Hematopoietic multipotent progenitor cell treated with erythropoietin and hydrocortisone succinate and interleukin-3 and kit ligand, for 17 days (in vitro differentiated cells): ENCODE data around the gene ZNF513.
"Not testable (repeated sequence)": the region's sequence is repeated elsewhere in the genome, so short reads cannot be mapped to it uniquely, and the experiment has no call there.

ENCODE experiments used
- DNase-seq: peaks from one replicate; pipeline ENCODE4 v3.0.0-alpha.2; 2015; ENCODE audit warnings: low spot score

ZNF513 gene

DNA sequence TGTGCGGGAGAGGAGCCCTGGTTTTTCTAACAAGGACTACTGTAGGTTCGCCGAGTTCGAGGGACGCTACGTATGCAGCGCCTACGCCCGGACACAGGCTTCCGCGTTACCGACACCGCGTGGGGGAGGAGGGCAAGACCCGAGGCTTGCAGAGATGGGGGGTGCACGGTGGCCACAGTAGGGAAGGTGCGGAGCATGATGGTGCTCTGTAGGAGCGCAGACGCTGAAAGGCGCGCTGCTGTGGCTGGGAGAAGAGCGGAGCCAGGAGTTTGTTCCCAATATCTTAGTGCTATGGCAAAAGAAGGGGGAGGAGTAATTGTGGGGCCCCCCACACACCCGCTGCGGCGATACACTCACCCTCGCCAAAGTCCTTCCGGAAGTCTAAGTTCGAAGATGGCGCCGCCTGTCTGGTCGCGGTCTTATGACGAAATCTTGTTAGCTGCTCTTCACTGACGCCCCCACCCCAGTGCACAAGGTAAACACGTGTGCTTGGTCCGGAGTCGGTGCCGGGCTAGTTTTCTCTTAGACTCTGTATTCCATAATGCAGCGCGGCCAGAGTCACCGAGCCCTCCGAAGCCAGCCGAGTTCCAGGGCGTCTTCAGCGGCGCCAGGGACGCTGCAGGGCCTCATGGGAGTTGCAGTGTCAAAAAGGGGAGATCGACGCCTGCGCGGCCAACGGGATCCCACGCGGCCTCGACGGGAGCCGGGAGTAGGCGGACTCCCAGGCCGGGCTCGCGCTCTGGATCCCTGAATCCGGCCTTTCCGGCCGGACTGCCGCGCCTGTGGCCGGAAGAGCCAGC, 24.0 kb downstream of the ZNF513 start, which contains the start of gene GTF3C2:
TSS of gene GTF3C2 (minus strand) at position 383 of the 800 bp plus-strand sequence. CDS start 13,210 bp downstream, outside the sequence.
- DNase-seq: peak; percentile 95

DNA sequence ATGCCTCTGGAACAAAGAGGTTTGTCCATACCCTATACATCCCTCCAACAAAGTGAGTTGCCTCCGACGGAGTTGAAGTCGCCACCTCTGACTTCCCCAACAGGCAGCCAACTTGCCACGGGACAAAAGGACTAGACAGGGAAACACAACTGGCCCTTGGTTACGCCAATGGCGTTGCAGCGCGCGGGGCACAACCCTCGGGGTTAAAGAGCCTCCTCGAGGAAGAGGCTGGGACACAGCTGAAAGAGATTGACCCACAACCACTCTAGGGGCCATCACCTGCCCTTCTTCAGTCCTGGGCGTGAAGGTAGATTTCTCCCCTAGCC, 24.5 kb downstream of the ZNF513 start:
- DNase-seq: no peak

DNA sequence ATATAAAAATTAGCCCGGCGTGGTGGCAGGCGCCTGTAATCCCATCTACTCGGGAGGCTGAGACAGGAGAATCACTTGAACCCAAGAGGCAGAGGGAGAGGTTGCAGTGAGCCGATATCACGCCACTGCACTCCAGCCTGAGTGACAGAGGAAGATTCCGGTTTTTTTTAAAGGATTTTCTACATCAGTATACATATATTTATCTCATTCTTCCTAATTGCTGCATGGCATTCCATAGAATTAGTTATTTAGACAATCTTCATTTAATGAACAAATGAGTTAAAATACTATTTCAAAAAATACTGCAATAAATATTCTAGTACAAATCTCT, 26.0 kb downstream of the ZNF513 start:
- DNase-seq: no peak

DNA sequence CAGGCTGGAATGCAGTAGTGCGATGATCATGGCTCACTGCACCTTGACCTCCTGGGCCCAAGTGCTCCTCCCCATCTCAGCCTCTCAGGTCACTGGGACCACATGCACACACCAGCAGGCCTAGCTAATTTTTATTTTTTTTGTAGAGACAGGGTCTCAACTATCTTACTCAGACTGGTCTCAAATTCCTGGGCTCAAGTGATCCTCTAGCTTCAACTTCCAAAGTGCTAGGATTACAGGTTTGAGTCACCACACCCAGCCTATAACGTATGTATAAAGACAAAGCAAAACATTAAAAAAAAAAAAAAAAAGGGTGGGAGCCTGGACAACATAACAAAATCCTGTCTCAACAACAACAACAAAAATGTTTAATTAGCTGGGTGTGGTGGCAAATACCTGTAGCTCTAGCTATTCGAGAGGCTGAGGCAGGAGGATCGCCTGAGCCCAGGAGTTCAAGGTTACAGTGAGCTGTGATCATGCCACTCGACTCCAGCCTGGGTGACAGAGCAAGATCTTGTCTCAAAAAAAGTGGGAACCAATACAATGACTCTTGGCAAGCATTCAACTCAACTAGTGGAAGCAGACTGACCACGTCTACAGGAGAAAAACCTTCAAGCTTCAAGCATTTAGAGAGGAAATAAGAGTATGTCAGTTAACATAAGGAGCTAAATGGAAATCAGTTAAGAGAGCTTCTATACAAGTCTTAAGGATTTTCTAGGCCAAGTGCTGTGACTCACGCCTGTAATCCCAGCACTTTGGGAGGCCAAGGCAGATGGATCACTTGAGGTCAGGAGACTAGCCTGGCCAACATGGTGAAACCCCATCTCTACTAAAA, 26.6 kb downstream of the ZNF513 start:
- no peak for DNase-seq

DNA sequence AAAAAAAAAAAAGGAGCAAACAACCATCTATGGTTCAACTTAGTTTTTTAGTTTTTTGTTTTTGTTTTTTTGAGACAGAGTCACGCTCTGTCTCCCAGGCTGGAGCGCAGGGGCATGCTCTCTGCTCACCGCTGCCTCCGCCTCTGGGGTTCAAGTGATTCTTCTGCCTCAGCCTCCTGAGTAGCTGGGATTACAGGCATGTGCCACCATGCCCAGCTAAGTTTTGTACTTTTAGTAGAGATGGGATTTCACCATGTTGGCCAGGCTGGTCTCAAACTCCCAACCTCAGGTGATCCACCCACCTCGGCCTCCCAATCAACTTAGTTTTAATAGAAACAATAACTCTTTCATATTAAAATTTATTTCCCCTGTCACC, 27.2 kb downstream of the ZNF513 start:
- DNase-seq: not testable (repeated sequence)

DNA sequence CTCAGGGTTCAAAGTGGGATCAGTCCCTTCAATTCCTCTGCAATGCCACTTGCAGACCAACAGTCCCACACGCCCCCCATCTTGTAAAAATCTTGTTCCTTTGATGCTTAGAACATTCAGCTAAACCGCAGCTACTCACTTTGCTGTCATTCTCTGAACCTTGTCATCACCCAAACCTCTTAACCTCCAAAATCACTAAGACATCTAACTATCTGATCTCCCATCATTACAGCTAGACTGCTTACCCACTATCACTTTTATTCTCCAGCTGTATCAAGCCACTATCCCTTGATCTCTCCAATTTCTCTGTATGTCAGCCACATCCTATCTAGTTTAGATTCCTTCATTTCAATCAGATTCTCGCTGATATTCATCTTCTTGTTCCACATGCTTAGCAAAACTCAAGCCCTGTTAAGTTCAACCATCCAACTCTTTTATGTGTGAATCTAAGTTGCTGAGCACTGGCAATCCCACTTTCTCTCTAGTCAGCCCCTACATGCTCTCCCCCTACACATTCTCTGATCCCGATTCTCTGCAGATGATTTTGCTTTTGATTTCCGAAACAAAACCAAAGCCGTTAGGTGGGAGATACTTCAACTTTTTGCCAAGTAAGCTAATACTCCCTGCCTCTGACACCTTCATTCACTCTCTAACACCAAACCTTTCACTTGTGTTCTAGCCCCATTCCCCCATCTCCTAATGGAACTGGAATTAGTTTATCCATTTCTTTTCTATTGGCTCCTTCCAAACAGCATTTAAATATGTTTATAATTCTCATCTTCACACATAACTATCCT, 28.5 kb downstream of the ZNF513 start:
- DNase-seq: no peak

DNA sequence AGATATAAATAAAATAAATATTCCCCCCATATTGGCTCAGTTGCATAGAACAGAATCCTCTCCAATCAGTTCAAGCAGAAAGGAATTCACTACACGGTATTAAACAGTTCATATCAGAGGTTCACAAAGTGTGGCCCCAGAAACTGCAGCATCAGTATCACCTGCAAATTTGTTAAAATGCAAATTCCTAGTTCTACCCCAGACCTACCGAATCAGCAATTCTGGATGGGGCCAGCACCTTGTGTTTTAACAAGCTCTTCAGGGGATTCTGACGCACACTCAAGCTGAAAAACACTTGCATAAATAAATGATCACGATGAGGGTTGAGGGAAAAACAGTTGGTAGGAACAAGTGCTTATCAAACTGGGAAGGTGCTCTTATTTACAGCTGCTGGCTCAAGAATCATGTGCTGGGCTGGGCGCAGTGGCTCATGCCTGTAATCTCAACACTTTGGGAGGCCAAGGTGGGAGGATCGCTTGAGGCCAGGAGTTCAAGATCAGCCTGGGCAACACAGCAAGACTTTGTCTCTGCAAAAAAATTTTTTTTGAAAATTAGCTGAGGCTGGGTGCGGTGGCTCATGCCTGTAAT, 30.3 kb downstream of the ZNF513 start:
- DNase-seq: no peak

DNA sequence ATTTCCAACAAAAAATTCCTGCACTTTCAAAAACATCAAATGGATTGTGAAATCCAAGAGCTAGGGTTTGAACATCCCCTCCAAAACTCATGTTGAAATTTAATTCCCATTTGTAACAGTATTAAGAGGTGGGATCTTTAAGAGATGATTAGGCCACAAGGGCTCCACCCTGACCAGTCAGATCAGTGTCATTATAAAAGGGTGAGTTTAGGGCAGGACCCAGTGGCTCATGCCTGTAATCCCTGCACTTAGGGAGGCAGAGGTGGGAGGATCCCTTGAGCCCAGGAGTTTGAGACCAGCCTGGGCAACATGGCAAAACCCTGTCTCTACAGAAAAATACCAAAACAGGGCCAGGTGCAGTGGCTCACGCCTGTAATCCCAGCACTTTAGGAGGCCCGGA, 32.9 kb downstream of the ZNF513 start:
- DNase-seq: no peak

DNA sequence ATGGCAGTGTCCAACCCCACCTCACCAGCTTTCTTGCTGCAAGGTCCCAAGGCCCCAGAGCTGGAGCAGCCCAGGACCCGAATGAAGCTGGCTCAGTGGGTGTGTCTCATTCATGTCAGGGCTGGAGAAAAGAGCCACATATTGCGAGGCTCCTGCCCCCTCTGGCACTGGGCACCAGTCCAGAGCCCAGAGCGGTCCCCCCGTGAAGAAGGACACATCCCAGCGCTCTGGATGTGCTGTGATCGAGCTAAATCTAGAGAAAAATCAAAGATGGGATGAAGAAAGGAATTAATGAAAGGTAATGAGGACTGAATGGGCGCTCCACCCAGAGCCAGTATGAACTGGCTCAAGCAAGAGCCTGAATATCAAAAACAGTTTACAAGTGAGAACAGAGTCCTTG, 44.4 kb downstream of the ZNF513 start:
- DNase-seq: no peak

DNA sequence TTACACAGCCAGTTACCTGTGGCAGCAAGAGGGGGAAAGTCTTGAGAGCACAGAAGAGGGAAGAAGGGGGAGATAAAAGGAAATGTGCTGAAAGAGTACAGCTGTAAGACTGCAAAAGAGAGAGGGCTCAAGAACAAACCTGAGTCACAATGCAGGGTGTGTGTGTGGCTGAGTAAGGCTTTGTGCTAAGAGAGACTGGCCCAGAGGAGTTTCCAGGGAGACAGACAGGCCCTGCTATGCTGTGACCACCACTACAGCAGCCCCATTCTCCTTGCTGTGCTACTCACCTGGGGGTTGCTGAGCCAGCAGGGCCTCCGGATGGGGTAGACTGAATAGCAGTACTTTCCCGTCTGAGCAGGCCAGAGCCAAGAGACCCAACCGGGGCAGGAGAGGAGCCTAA, 45.2 kb downstream of the ZNF513 start:
- no peak for DNase-seq
